ENCODE results near the gene C1orf159.

DNA sequence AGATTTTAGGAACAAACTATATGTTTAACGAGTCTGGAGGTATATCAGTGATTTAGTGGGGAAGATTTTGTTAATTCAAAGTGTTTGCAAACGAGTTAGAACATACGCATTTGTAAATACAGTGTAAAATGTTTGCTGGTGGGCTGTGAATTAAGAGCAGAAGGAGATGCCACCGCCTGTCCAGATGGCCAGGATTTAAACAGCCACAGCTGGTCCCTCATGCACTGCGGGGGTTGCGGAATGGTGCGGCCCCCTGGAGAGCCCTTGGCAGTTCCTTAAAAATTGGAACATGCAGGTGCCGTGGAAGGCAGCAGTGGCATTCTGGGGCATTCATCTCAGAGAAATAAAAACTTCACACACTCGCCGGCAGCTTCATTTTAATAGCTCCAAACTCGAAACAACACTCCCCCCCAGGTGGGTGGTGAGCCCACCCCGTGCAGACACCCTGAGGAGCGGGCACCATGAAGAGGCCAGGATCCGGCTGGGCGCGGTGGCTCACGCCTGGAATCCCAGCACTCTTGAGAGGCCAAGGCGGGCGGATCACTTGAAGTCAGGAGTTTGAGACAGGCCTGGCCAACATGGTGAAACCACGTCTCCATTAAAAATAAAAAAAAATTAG, 3.5 kb upstream of the C1orf159 start:
- no peak for TF ChIP-seq EZH2phosphoT487 (IDR thresholded peaks at IDR 0.05; ENCODE audit: unreplicated experiment)
- TF ChIP-seq EZH2 (IDR thresholded peaks at IDR 0.05; ENCODE audit: low read depth, unreplicated experiment), result no peak
- TF ChIP-seq, protein P1, sequence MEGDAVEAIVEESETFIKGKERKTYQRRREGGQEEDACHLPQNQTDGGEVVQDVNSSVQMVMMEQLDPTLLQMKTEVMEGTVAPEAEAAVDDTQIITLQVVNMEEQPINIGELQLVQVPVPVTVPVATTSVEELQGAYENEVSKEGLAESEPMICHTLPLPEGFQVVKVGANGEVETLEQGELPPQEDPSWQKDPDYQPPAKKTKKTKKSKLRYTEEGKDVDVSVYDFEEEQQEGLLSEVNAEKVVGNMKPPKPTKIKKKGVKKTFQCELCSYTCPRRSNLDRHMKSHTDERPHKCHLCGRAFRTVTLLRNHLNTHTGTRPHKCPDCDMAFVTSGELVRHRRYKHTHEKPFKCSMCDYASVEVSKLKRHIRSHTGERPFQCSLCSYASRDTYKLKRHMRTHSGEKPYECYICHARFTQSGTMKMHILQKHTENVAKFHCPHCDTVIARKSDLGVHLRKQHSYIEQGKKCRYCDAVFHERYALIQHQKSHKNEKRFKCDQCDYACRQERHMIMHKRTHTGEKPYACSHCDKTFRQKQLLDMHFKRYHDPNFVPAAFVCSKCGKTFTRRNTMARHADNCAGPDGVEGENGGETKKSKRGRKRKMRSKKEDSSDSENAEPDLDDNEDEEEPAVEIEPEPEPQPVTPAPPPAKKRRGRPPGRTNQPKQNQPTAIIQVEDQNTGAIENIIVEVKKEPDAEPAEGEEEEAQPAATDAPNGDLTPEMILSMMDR (conservative IDR thresholded peaks at IDR 0.05; ENCODE audit: low read depth in 2 of 2), result no peak
- TF ChIP-seq, protein P2, sequence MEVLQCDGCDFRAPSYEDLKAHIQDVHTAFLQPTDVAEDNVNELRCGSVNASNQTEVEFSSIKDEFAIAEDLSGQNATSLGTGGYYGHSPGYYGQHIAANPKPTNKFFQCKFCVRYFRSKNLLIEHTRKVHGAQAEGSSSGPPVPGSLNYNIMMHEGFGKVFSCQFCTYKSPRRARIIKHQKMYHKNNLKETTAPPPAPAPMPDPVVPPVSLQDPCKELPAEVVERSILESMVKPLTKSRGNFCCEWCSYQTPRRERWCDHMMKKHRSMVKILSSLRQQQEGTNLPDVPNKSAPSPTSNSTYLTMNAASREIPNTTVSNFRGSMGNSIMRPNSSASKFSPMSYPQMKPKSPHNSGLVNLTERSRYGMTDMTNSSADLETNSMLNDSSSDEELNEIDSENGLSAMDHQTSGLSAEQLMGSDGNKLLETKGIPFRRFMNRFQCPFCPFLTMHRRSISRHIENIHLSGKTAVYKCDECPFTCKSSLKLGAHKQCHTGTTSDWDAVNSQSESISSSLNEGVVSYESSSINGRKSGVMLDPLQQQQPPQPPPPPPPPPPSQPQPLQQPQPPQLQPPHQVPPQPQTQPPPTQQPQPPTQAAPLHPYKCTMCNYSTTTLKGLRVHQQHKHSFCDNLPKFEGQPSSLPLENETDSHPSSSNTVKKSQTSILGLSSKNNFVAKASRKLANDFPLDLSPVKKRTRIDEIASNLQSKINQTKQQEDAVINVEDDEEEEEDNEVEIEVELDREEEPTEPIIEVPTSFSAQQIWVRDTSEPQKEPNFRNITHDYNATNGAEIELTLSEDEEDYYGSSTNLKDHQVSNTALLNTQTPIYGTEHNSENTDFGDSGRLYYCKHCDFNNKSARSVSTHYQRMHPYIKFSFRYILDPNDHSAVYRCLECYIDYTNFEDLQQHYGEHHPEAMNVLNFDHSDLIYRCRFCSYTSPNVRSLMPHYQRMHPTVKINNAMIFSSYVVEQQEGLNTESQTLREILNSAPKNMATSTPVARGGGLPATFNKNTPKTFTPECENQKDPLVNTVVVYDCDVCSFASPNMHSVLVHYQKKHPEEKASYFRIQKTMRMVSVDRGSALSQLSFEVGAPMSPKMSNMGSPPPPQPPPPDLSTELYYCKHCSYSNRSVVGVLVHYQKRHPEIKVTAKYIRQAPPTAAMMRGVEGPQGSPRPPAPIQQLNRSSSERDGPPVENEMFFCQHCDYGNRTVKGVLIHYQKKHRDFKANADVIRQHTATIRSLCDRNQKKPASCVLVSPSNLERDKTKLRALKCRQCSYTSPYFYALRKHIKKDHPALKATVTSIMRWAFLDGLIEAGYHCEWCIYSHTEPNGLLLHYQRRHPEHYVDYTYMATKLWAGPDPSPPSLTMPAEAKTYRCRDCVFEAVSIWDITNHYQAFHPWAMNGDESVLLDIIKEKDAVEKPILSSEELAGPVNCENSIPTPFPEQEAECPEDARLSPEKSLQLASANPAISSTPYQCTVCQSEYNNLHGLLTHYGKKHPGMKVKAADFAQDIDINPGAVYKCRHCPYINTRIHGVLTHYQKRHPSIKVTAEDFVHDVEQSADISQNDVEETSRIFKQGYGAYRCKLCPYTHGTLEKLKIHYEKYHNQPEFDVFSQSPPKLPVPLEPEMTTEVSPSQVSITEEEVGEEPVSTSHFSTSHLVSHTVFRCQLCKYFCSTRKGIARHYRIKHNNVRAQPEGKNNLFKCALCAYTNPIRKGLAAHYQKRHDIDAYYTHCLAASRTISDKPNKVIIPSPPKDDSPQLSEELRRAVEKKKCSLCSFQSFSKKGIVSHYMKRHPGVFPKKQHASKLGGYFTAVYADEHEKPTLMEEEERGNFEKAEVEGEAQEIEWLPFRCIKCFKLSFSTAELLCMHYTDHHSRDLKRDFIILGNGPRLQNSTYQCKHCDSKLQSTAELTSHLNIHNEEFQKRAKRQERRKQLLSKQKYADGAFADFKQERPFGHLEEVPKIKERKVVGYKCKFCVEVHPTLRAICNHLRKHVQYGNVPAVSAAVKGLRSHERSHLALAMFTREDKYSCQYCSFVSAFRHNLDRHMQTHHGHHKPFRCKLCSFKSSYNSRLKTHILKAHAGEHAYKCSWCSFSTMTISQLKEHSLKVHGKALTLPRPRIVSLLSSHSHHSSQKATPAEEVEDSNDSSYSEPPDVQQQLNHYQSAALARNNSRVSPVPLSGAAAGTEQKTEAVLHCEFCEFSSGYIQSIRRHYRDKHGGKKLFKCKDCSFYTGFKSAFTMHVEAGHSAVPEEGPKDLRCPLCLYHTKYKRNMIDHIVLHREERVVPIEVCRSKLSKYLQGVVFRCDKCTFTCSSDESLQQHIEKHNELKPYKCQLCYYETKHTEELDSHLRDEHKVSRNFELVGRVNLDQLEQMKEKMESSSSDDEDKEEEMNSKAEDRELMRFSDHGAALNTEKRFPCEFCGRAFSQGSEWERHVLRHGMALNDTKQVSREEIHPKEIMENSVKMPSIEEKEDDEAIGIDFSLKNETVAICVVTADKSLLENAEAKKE (CRISPR knock-in tag; IDR thresholded peaks at IDR 0.05), result no peak
- TF ChIP-seq ZNF114 (CRISPR knock-in tag; IDR thresholded peaks at IDR 0.05), result no peak
- no peak for TF ChIP-seq POLR2AphosphoS5 (IDR thresholded peaks at IDR 0.05; ENCODE audit: low read depth)
- no peak for TF ChIP-seq CREB1 (CRISPR knock-in tag; IDR thresholded peaks at IDR 0.05; ENCODE audit: low read depth)
- TF ChIP-seq JUNB (IDR thresholded peaks at IDR 0.05; ENCODE audit: unreplicated experiment), result no peak
- TF ChIP-seq, protein P3, sequence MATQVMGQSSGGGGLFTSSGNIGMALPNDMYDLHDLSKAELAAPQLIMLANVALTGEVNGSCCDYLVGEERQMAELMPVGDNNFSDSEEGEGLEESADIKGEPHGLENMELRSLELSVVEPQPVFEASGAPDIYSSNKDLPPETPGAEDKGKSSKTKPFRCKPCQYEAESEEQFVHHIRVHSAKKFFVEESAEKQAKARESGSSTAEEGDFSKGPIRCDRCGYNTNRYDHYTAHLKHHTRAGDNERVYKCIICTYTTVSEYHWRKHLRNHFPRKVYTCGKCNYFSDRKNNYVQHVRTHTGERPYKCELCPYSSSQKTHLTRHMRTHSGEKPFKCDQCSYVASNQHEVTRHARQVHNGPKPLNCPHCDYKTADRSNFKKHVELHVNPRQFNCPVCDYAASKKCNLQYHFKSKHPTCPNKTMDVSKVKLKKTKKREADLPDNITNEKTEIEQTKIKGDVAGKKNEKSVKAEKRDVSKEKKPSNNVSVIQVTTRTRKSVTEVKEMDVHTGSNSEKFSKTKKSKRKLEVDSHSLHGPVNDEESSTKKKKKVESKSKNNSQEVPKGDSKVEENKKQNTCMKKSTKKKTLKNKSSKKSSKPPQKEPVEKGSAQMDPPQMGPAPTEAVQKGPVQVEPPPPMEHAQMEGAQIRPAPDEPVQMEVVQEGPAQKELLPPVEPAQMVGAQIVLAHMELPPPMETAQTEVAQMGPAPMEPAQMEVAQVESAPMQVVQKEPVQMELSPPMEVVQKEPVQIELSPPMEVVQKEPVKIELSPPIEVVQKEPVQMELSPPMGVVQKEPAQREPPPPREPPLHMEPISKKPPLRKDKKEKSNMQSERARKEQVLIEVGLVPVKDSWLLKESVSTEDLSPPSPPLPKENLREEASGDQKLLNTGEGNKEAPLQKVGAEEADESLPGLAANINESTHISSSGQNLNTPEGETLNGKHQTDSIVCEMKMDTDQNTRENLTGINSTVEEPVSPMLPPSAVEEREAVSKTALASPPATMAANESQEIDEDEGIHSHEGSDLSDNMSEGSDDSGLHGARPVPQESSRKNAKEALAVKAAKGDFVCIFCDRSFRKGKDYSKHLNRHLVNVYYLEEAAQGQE (IDR thresholded peaks at IDR 0.05; ENCODE audit: unreplicated experiment), result no peak
- TF ChIP-seq ZNF331 (CRISPR knock-in tag; IDR thresholded peaks at IDR 0.05; ENCODE audit: low read depth), result no peak
- no peak for TF ChIP-seq NANOG (IDR thresholded peaks at IDR 0.05; ENCODE audit: borderline replicate concordance)
- TF ChIP-seq, protein P4, sequence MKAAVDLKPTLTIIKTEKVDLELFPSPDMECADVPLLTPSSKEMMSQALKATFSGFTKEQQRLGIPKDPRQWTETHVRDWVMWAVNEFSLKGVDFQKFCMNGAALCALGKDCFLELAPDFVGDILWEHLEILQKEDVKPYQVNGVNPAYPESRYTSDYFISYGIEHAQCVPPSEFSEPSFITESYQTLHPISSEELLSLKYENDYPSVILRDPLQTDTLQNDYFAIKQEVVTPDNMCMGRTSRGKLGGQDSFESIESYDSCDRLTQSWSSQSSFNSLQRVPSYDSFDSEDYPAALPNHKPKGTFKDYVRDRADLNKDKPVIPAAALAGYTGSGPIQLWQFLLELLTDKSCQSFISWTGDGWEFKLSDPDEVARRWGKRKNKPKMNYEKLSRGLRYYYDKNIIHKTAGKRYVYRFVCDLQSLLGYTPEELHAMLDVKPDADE (IDR thresholded peaks at IDR 0.05), result no peak
- TF ChIP-seq STAT1 (IDR thresholded peaks at IDR 0.05; ENCODE audit: unreplicated experiment), result no peak
